Keratinocyte (primary cell): Measurements from ENCODE around the gene CES5A.

Source experiments
- CTCF ChIP-seq, 3 experiments: IDR thresholded peaks in 1 of 3; conservative IDR thresholded peaks in 1 of 3; optimal IDR thresholded peaks in 1 of 3; 2 replicates in 2 of 3; 3 replicates in 1 of 3; pipeline versions ENCODE3 to v1.5.1; 2011; ENCODE audit warnings: low read length in 3 of 3, mild to moderate bottlenecking in 3 of 3, moderate library complexity in 2 of 3, control low read depth in 1 of 3, inconsistent platforms in 1 of 3; ENCODE audit not compliant: insufficient read depth in 2 of 3; ENCODE audit errors: extremely low read depth in 1 of 3
- EZH2 ChIP-seq: IDR thresholded peaks from one replicate; pipeline ENCODE4 v1.6.1; 2012; ENCODE audit warnings: inconsistent platforms, mild to moderate bottlenecking, low read length, moderate library complexity

- TF ChIP-seq EZH2 = no peak
- TF ChIP-seq CTCF (optimal IDR thresholded peaks at IDR 0.05 in 1 of 3, IDR thresholded peaks at IDR 0.05 in 1 of 3, conservative IDR thresholded peaks at IDR 0.05 in 1 of 3; ENCODE audit: extremely low read depth in 1 of 3, insufficient read depth in 2 of 3, low read length in 3 of 3) = no peak
Measured at GRCh38 chr16:55875273-55875672, at the start of gene CES5A.
